ENCODE measurements around the gene PNLIPRP2. TPM values are rescaled to one million over a fixed set of nuclear protein-coding genes. Genes with fewer than 3 reads are reported as not detected.

Gene PNLIPRP2
- total RNA-seq, 2 donors from 2014 or later: not detected

DNA sequence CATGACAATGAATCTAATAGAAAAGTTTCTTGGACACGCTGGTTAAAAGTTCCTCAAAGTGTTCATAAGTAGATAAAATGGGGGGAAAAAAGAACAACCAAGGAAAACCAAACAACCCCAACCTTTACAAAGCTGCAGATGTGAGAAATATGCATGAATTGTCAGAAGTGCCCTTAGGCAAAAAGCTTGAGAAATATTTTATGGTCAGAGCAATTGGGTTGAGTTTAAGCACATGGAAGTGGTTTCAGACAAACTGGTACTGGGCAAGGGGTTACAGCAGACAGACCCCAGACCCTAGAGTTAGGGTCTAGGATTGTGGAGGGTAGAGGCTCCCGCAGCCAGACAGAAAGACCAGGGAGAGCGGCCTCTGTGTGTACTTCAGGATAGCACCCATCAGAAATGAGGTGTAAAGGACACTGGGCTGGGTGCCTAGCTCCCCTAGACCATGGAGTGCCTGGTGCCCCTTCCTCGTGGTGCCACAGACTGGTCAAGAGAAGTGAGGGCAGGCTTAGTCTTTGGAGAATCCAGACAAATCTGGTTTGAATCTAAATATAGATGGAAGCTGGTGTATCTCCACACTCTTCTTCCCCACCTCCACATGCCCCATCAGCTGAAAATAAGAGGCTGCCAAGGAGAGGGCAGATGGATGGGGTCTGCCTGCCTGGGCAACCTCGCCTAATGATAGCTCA lies 37.3 kb downstream of the PNLIPRP2 start:
- Histone ChIP-seq H3K4me1 (replicated peaks) (no peaks in the 10 kb centered on the region), H3K27me3 (replicated peaks; ENCODE audit: insufficient read depth) (no peaks in the 10 kb centered on the region), H3K4me3 (no peak overlapping the region), H3K36me3 (no peaks in the 10 kb centered on the region), H3K27ac (no peak overlapping the region), H3K9me3 (no peaks in the 10 kb centered on the region)
- DNase-seq (ENCODE audit: low spot score): no peak
- intact Hi-C loops (cut with DNase I): no loop called here
- no peak for TF ChIP-seq POLR2A (IDR thresholded peaks at IDR 0.05)
- WGBS: 79% methylated on average over 5 of the region's 5 CpGs

DNA sequence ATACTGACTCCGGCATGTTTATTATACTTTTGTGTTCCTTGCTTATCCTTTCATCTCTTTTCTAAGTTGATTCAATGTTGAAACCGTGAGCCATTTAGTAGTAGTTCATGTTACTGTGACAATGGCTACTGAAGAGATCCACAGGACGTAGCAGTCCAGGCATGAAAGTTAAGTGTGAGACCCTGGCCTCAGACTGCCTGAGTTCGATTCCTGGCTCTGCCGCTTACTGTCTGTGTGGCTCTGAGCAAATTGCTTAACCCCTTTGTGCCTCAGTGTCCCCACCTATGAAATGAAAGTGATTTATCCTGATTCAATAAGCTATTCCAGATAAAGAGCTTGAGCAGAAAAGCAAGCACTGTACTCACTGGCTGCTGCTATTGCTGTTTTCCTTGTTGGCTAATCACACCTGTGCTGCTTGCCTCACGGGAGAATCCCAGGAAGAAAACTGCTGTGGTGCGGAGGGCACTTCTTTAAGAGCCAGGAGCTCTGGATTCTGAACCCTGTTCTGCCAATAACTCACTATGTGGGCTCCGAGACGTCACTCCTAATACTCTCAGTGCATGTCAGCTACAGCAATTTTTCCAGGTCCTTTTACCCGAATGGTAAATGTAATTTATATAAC lies 38.4 kb downstream of the PNLIPRP2 start:
- intact Hi-C loops (cut with DNase I): no loop called here
- H3K4me3 ChIP-seq: no peak overlapping the region
- no peak for TF ChIP-seq POLR2AphosphoS5 (IDR thresholded peaks at IDR 0.05)
- TF ChIP-seq, protein P1, sequence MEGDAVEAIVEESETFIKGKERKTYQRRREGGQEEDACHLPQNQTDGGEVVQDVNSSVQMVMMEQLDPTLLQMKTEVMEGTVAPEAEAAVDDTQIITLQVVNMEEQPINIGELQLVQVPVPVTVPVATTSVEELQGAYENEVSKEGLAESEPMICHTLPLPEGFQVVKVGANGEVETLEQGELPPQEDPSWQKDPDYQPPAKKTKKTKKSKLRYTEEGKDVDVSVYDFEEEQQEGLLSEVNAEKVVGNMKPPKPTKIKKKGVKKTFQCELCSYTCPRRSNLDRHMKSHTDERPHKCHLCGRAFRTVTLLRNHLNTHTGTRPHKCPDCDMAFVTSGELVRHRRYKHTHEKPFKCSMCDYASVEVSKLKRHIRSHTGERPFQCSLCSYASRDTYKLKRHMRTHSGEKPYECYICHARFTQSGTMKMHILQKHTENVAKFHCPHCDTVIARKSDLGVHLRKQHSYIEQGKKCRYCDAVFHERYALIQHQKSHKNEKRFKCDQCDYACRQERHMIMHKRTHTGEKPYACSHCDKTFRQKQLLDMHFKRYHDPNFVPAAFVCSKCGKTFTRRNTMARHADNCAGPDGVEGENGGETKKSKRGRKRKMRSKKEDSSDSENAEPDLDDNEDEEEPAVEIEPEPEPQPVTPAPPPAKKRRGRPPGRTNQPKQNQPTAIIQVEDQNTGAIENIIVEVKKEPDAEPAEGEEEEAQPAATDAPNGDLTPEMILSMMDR (IDR thresholded peaks at IDR 0.05): no peak
- TF ChIP-seq POLR2A (IDR thresholded peaks at IDR 0.05): no peak
- DNase-seq (ENCODE audit: low spot score): no peak
- H3K9me3 ChIP-seq: no peaks in the 10 kb centered on the region
- H3K36me3 ChIP-seq: no peaks in the 10 kb centered on the region
- H3K4me1 ChIP-seq (replicated peaks): no peaks in the 10 kb centered on the region
- WGBS: 77% methylated on average over 10 of the region's 10 CpGs
- no peaks in the 10 kb centered on the region for H3K27me3 ChIP-seq (replicated peaks; ENCODE audit: insufficient read depth)
- no peak overlapping the region for H3K27ac ChIP-seq

DNA sequence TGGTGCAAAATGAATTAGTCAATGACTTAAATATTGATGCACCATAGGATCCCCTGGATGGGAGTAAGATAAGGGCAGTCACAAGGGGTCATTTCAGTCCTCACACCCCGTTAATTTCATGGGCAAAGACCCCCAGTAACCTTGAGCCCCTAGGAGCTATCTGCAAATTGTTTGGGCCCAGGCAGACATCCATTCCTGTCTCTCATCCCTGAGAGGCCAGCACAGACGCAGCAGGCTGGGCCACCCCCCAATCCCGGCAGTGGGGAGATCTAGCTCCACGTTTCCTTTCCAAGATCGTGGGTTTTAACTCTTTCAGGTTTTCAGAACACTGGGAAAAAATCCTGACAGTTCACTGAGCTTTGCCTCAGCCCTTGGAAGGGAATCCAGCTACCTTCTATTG lies 40.1 kb downstream of the PNLIPRP2 start:
- WGBS: 37% methylated on average over 5 of the region's 5 CpGs
- no peak overlapping the region for H3K27ac ChIP-seq
- H3K4me1 ChIP-seq (replicated peaks): no peaks in the 10 kb centered on the region
- intact Hi-C loops (cut with DNase I): no loop called here
- no peak for DNase-seq (ENCODE audit: low spot score)
- no peak for TF ChIP-seq POLR2A (IDR thresholded peaks at IDR 0.05)
- TF ChIP-seq, protein P1 (IDR thresholded peaks at IDR 0.05): no peak
- no peak for TF ChIP-seq POLR2AphosphoS5 (IDR thresholded peaks at IDR 0.05)
- no peaks in the 10 kb centered on the region for H3K9me3 ChIP-seq
- no peak overlapping the region for H3K4me3 ChIP-seq
- no peaks in the 10 kb centered on the region for H3K36me3 ChIP-seq
- no peaks in the 10 kb centered on the region for H3K27me3 ChIP-seq (replicated peaks; ENCODE audit: insufficient read depth)

DNA sequence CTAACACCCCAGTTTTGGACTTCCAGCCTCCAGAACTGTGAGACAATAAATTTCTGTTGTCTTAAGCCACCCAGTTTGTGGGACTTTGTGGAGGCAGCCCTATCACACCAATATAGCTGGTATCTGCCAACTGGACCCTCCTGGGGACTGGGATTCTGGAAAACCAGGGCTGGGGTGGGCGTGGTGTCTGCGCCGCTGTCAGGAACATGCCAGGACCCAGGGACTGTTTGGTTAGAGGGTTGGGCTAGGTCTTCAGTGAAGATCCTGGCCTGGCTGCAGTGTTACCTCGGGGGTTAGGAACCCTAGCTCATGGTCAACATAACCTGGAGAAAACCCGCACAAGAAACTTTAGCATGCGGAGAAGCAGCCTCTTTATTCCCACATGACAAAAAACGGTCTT lies 42.6 kb downstream of the PNLIPRP2 start:
- 94% methylated on average over 7 of the region's 7 CpGs for WGBS
- H3K4me1 ChIP-seq (replicated peaks): no peaks in the 10 kb centered on the region
- no peaks in the 10 kb centered on the region for H3K36me3 ChIP-seq
- intact Hi-C loops (cut with DNase I): no loop called here
- DNase-seq (ENCODE audit: low spot score): no peak
- H3K27ac ChIP-seq: no peak overlapping the region
- no peaks in the 10 kb centered on the region for H3K9me3 ChIP-seq
- TF ChIP-seq, protein P1 (IDR thresholded peaks at IDR 0.05): no peak
- TF ChIP-seq POLR2AphosphoS5 (IDR thresholded peaks at IDR 0.05): no peak
- TF ChIP-seq POLR2A (IDR thresholded peaks at IDR 0.05): no peak
- no peak overlapping the region for H3K4me3 ChIP-seq
- H3K27me3 ChIP-seq (replicated peaks; ENCODE audit: insufficient read depth): no peaks in the 10 kb centered on the region

DNA sequence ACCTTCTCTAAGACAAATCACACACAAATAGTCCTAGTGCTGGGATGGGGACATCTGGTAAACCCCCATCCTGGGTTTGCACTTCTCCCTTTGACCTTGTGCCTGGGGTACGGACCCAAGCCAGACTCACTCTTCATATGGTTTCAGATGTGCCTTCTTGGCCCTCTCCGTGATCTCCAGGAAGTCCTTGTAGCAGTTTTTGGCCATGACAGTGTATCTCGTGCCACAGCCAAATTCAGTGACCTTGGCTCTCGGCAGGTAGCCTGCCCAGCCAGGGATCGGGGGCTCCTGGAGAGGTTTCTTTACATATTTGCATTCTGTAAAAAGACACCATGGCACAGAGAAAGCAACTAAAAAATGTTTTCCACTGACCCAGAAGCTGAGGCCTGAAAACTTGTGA lies 43.9 kb downstream of the PNLIPRP2 start:
- H3K4me3 ChIP-seq: no peak overlapping the region
- intact Hi-C loops (cut with DNase I): no loop called here
- H3K27ac ChIP-seq: no peak overlapping the region
- 90% methylated on average over 5 of the region's 5 CpGs for WGBS
- H3K4me1 ChIP-seq (replicated peaks): no peaks in the 10 kb centered on the region
- no peaks in the 10 kb centered on the region for H3K27me3 ChIP-seq (replicated peaks; ENCODE audit: insufficient read depth)
- H3K36me3 ChIP-seq: no peaks in the 10 kb centered on the region
- H3K9me3 ChIP-seq: no peaks in the 10 kb centered on the region
- TF ChIP-seq, protein P1 (IDR thresholded peaks at IDR 0.05): no peak
- TF ChIP-seq POLR2AphosphoS5 (IDR thresholded peaks at IDR 0.05): no peak
- no peak for TF ChIP-seq POLR2A (IDR thresholded peaks at IDR 0.05)
- no peak for DNase-seq (ENCODE audit: low spot score)

Measured in prostate gland (tissue), 2 donors.